GM12891 (cell line): ENCODE results near the gene ZNF217.

Experiments
- POLR2A ChIP-seq: IDR thresholded peaks from 2 replicates; pipeline ENCODE4 v1.6.1; 2011; ENCODE audit warnings: low read depth, low read length, control low read depth
- POLR2AphosphoS5 ChIP-seq: IDR thresholded peaks from 2 replicates; pipeline ENCODE4 v1.6.1; 2011; ENCODE audit warnings: low read depth, low read length, control low read depth

DNA sequence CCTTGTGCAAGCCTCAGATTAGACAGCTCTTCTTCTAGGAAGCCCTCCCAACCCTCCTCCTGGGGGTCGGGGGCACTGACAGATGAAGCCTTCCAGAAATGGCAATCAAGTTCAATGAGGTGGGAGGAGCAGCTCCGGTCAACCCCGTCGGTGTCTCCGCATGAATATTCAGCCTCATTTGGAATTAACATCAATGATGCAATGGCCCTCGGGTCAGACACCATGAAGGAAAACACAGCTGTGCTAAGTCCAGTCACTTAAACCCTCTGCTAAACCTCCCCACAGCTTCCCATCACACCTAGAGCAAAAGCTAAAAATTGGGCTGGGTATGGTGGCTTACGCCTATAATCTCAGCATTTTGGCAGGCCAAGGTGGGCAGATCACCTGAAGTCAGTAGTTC lies 36.5 kb downstream of the ZNF217 start:
- TF ChIP-seq POLR2A (no peak), POLR2AphosphoS5 (no peak)
